Measurements from ENCODE around the gene SYT1.

The SYT1 gene

GRCh38 chr12:78829690-78830089 lies 34.9 kb upstream of the SYT1 start:
- CTCF ChIA-PET = no interaction called here
- no peaks in the 10 kb centered on the region for H3K9me3 ChIP-seq (ENCODE audit: control insufficient read depth, insufficient read depth, low read depth, low read length)
- no peaks in the 10 kb centered on the region for H3K4me1 ChIP-seq (ENCODE audit: control insufficient read depth, insufficient read depth, low read length)
- no peak overlapping the region for H3K4me3 ChIP-seq (ENCODE audit: low read depth, low read length)
- H3K36me3 ChIP-seq (ENCODE audit: control insufficient read depth in 2 of 2, insufficient read depth in 1 of 2, low read length in 2 of 2) = no peaks in the 10 kb centered on the region
- H3K27ac ChIP-seq (ENCODE audit: extremely low read depth, low read depth, low read length) = no peak overlapping the region
- POLR2A ChIA-PET = no interaction called here
- TF ChIP-seq ZNF513 (tag by site-specific recombination; IDR thresholded peaks at IDR 0.05) (no peak), ZXDB (tag by site-specific recombination; IDR thresholded peaks at IDR 0.05) (no peak), ZNF623 (tag by site-specific recombination; IDR thresholded peaks at IDR 0.05) (no peak), ZBTB10 (tag by site-specific recombination; IDR thresholded peaks at IDR 0.05) (no peak), ZNF843 (tag by site-specific recombination; IDR thresholded peaks at IDR 0.05) (no peak), ZNF175 (tag by site-specific recombination; IDR thresholded peaks at IDR 0.05) (no peak), YY2 (tag by site-specific recombination; IDR thresholded peaks at IDR 0.05) (no peak), ZNF529 (tag by site-specific recombination; IDR thresholded peaks at IDR 0.05; ENCODE audit: insufficient replicate concordance) (no peak), BCL11B (tag by site-specific recombination; IDR thresholded peaks at IDR 0.05; ENCODE audit: low read depth) (no peak), ZBTB6 (tag by site-specific recombination; IDR thresholded peaks at IDR 0.05) (no peak), SP2 (tag by site-specific recombination; IDR thresholded peaks at IDR 0.05) (no peak), ZFP3 (tag by site-specific recombination; IDR thresholded peaks at IDR 0.05; ENCODE audit: low read depth) (no peak), TRIM28 (IDR thresholded peaks at IDR 0.05; ENCODE audit: borderline replicate concordance, low read length) (no peak), ZNF366 (tag by site-specific recombination; conservative IDR thresholded peaks at IDR 0.05) (no peak), YY1 (tag by site-specific recombination; IDR thresholded peaks at IDR 0.05) (no peak), ZSCAN5A (tag by site-specific recombination; IDR thresholded peaks at IDR 0.05) (no peak), ZNF214 (tag by site-specific recombination; IDR thresholded peaks at IDR 0.05; ENCODE audit: borderline replicate concordance) (no peak), ZNF280C (tag by site-specific recombination; IDR thresholded peaks at IDR 0.05) (no peak), ZNF423 (tag by site-specific recombination; IDR thresholded peaks at IDR 0.05) (no peak)

Measured in HEK293 (cell line).